GM19372 (cell line): ENCODE data around the gene SH3RF3.

ENCODE experiments used
- ATAC-seq: cut with Tn5 transposase; IDR thresholded peaks from one replicate; pipeline ENCODE4 v1.9.1; 2021; ENCODE audit warnings: mild to moderate bottlenecking, low read depth, moderate library complexity; ENCODE audit not compliant: unreplicated experiment

Gene SH3RF3

GRCh38 chr2:109345091-109345490 lies 216.1 kb downstream of the SH3RF3 start:
- no peak for ATAC-seq

GRCh38 chr2:109345653-109346480 lies 216.9 kb downstream of the SH3RF3 start:
- no peak for ATAC-seq

GRCh38 chr2:109346601-109347228 lies 217.7 kb downstream of the SH3RF3 start:
- ATAC-seq = no peak

- ATAC-seq = no peak
Measured at GRCh38 chr2:109347626-109348025, 218.6 kb downstream of the SH3RF3 start.

- no peak for ATAC-seq
Measured at GRCh38 chr2:109348190-109348589, 219.2 kb downstream of the SH3RF3 start.

- peak; percentile 73 for ATAC-seq
Measured at GRCh38 chr2:109348671-109349502, 219.9 kb downstream of the SH3RF3 start.

GRCh38 chr2:109349503-109350465 lies 220.8 kb downstream of the SH3RF3 start:
- no peak for ATAC-seq

- ATAC-seq = no peak
Measured at GRCh38 chr2:109350526-109350925, 221.5 kb downstream of the SH3RF3 start.

GRCh38 chr2:109351164-109351756 lies 222.3 kb downstream of the SH3RF3 start:
- no peak for ATAC-seq

GRCh38 chr2:109352056-109352897 lies 223.3 kb downstream of the SH3RF3 start:
- no peak for ATAC-seq

GRCh38 chr2:109352898-109353689 lies 224.1 kb downstream of the SH3RF3 start:
- ATAC-seq = no peak

- no peak for ATAC-seq
Measured at GRCh38 chr2:109353806-109354745, 225.1 kb downstream of the SH3RF3 start.

GRCh38 chr2:109355192-109355843 lies 226.3 kb downstream of the SH3RF3 start:
- ATAC-seq = no peak

GRCh38 chr2:109356324-109357035 lies 227.5 kb downstream of the SH3RF3 start:
- no peak for ATAC-seq

- ATAC-seq = no peak
Measured at GRCh38 chr2:109364217-109364616, 235.2 kb downstream of the SH3RF3 start.

- no peak for ATAC-seq
Measured at GRCh38 chr2:109365131-109365530, 236.1 kb downstream of the SH3RF3 start.
